GM11168 (cell line): ENCODE results near the gene VAT1L.
"Not testable (repeated sequence)": the region's sequence is repeated elsewhere in the genome, so short reads cannot be mapped to it uniquely, and the experiment has no call there.

ENCODE experiments used
- in situ Hi-C: fragments of 300-500 bp; cut with MboI; formaldehyde crosslinking; loops from one replicate; pipeline ENCODE4 v1.12.0; 2022; ENCODE audit warnings: low sequenced_read_pairs; ENCODE audit not compliant: unreplicated experiment

VAT1L gene

DNA sequence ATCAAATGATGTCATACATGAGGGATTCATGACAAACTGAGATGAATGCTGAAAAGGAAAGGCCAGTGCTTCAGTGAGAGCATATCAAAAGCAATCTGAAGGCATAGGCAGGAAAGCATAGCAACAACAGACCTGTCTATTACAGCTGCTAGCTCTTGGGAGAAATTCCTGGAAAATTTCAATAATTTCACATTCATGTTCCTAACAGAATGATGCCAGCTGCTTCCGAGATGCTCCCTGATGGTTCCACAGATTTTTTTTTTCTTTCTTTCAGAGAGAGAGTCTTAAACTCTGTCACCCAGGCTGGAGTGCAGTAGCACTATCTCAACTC lies 183.7 kb downstream of the VAT1L start:
- in situ Hi-C loops, result loop anchor here (10.0 kb wide), 1 partner anchor 297 kb away; no protein-coding TSS in a partner anchor

GRCh38 chr16:77974883-77975282 lies 186.5 kb downstream of the VAT1L start:
- in situ Hi-C loops, result loop anchor here (10.0 kb wide), 1 partner anchor 300 kb away; no protein-coding TSS in a partner anchor

DNA sequence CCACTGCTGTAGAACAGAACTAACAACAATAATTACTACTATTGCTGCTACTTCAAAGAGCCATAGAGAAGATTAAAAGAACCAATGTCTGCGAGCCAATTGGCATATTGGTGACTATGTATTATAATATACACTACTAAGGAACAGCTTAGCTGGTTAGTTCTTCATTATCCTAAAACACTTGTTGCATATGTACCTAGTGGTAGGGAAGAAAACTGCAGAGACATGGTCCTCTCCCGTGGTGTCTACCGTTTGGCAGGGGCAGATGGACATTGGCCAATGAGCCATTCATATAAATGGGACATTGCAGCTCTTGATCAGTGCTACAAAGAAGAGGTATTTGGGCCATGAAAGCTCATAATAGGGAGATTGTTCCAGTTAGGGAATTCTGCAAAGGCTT lies 187.6 kb downstream of the VAT1L start:
- in situ Hi-C loops, result loop anchor here (10.0 kb wide), 1 partner anchor 301 kb away; no protein-coding TSS in a partner anchor

- in situ Hi-C loops, result loop anchor here (10.0 kb wide), 1 partner anchor 303 kb away; no protein-coding TSS in a partner anchor
These were observed 189.0 kb downstream of the VAT1L start for GRCh38 chr16:77977339-77977738.

DNA sequence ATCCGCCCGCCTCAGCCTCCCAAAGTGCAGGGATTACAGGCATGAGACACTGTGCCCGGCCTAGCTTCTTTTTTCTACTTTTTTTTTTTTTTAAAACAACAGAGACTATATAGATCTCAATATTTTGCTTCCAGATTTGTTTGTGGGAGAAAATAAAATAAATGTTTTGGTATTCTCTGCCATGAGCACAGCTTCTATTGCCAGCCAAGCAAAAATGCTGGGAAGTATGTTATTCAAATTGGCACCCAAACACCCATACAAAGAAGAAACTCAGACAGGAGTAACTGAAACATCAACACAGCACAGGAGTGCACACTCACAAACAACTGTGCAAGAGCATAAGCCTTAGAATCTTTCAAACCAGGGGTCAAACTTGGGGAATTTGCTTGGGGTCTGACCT lies 196.7 kb downstream of the VAT1L start:
- in situ Hi-C loops, result no loop called here

DNA sequence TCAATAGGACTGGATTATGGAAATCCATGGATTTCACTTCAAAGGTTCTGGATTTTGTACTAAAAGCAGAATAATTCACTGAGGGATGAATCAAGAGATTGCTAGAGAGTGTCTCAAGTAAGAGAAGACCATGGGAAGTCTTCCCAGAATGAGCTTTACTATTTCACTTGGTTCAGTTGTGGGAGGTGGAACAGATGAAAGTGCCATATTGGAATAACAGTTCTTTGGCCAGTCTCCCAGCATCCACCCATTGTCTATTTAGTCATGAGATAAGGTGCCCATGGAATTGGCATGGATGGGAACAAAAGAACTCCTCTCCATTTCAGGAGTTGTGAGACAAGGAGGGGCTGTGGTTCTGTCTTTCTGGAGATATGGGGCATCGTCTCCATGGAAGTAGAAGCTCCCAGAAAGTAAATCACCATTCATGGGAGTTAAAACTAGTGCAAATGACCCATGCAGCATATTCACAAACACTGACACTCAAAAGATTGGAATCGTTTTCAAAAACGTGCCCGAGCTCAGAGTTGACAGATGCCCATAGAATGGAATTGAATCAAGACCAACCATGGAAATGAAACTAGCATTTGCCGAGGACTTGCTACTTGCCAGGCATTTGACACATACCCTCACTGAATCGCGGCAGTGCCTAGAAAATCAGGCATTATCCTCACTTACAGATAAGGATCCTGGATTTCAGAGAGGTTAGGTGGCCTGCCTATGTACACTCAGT lies 197.8 kb downstream of the VAT1L start:
- in situ Hi-C loops, result no loop called here

DNA sequence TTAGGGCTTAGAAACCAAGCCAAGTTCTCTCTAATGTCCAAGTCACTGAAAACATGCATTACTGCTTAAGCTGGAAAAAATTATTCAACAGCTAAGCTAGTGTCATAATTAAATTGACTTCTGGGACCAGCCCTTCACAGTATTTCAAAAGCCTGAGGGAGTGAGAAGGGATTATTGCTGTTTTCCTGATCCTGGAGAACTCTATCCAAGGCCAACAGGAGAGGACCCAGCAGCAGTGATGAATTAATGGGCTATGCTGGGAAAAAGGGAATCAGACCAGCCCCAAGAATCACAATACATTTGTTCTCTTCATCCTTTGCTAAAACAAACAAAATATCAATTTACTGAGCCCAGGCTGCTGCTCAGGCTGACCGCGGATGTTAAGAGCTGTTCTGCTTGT lies 199.4 kb downstream of the VAT1L start:
- in situ Hi-C loops, result no loop called here

DNA sequence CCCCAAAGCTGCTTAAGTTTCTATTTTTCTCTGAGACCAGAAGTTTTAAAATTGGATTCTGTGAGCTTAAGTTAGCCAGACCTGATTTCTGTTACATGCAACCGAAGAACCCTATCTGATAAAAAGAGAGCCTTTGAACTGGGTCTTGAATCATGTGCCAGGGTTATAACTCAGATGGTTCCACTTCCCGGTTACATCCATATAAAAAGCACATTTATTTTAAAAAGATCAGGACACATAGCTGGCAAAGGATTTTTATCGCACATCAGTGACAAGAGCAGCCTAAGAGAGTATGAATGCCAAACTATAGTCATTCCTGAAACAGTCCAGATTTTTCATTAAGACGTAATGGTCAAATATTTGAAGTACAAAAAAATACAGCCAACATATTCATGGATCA lies 201.5 kb downstream of the VAT1L start:
- in situ Hi-C loops, result no loop called here

DNA sequence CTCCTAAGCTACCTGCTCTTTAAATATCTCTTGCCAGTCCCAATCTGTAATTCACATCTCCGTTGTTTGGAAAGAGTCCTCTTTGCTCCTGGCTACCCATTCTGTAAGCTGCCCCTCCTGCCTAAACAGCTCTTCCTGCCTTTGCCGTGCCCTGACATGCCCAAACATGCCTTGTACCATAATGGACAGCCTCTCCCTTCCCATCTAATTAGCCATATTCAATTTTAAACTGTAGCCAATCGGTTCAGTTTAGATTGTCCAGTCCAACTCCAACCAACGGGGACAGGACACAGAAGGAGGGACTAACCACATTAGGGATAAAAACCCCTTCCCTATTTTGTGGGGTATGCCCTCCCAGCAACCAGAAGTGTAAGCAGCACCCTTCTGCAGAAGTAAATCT lies 203.3 kb downstream of the VAT1L start:
- in situ Hi-C loops, result no loop called here

GRCh38 chr16:77992381-77992780 lies 204.0 kb downstream of the VAT1L start:
- in situ Hi-C loops, result not testable (repeated sequence)

DNA sequence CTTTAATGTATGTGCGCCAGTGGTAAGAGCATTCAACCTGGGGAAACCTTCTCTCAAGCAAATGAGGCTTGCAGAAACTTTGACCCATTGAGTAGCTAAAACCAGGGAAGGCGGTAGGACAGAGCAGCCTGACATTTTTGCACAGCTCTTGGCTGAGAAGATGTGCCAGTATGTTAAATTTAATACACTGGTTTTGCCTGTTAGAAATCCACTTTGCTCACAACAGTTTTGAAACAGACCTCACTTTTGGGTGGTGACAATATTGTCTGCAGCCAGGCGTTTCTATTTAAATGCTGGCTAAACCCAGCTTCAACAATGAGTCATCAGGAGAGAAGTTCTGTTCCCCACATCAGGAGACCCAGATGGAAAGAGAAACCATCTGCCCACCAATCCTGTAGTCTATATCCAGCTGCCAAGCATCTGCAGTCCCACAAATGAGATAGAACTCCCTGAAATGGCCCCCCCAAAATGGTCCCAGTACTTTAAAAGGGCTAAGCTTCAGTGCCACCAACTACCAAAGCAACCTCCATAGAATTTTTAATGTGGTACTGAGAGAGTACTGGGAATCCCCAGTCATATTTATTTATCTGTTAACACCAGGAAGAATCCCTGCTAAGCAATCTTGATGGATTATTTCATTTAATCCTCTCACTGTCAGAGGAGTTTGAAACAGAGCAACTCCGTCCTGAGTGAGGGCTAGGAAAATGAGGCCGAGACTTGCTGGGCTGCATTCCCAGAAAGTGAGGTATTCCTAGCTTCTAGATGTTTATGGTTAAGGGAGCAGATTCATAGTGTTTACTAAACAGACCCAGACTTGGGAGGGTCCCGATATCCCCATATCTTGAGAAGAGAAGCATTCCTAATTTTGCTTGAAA lies 205.0 kb downstream of the VAT1L start:
- in situ Hi-C loops, result no loop called here

DNA sequence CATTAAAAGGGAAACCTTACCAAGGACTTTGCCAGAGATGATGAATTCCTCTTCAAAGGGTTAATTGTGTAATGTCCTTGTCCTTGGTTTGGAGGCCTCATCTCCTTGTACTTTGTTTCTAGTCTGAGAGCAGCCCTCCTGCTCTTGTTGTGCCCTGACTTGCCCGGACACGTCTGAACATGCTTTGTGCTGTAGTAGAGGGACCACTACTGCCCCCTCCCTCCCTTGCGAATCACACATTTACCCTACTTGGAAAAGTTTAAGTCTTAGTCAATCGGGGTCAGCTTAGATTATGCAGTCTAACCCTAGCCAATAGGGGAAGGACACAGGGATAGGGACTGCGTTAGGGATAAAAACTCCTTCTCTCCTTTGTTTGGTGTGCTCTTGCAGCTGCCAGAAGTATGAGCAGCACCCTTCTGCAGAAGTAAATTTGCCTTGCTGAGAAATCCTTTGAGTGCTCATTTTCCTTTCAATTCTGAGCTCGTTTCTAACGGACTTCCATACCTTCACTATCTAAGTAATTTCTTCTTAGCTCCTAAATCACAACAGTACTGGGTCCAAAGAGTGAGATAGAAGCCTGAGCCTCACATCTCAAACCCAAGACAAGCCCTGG lies 207.6 kb downstream of the VAT1L start:
- in situ Hi-C loops, result no loop called here

GRCh38 chr16:77998350-77999023 lies 210.1 kb downstream of the VAT1L start:
- in situ Hi-C loops, result no loop called here

- in situ Hi-C loops, result no loop called here
These were observed 213.2 kb downstream of the VAT1L start for GRCh38 chr16:78001451-78002025.

DNA sequence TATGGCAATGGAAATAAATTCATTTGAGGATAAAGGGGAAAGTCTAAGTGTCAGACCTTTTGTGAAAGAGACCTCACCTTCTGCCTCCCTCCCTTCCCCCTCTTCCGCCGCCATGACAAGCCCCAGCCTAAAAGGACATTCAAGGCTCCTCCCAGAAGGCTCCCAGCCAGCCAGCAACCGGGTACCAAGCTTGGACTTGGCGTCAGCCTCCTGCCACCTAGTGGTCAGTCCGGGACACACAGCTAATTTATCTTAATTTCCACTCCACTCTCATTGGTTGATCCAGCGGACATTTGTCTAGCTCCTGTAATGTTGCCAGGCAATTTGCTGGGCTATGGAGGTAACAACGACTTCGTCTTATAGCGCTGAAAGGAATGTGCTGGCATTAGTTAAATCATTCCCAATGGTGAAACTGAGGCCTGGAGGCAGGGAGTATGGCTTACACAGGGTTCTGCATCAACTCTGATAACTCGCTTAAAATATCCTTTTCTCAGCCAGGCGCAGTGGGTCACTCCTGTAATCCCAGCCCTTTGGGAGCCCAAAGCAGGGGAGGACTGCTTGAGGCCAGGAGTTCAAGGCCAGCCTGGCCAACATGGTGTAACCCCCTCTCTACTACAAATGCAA lies 214.7 kb downstream of the VAT1L start:
- in situ Hi-C loops, result no loop called here

- in situ Hi-C loops, result no loop called here
These were observed 216.2 kb downstream of the VAT1L start for GRCh38 chr16:78004517-78004916.

DNA sequence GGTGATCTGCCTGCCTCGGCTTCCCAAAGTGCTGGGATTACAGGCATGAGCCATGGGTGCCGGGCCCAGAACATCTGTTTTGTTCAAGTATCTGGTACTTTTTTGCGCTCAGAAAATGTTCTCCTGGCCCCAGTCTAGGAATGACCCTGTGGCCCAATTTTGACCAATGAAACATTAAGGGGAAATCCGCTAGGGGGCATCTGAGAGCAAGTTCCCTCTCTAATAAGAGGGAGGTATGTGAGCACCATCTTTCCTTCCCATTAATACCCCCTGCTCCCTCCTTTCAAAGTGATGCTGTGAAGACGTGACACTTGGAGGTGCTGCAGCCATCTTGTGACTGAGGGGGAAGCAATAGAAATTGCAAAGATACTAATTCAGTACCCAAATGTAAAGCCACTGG lies 217.5 kb downstream of the VAT1L start:
- in situ Hi-C loops, result no loop called here

DNA sequence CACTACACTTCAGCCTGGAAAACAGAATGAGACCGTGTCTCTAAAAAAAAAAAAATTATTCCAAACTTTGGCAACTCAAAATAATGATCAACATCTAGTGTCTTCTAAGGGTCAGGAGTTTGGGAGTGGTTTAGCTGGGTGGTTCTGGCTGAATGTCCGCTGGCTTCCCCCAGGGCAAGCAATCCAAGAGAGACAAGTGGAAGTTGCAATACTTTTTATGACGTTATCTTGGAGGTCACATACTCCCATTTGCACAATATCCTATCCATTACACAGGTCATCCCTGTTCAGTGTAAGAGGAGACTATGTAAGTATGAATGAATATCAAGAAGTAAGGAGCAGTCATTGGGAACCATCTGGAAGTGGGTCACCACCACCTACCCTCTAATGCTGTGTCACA lies 218.8 kb downstream of the VAT1L start:
- in situ Hi-C loops, result no loop called here

DNA sequence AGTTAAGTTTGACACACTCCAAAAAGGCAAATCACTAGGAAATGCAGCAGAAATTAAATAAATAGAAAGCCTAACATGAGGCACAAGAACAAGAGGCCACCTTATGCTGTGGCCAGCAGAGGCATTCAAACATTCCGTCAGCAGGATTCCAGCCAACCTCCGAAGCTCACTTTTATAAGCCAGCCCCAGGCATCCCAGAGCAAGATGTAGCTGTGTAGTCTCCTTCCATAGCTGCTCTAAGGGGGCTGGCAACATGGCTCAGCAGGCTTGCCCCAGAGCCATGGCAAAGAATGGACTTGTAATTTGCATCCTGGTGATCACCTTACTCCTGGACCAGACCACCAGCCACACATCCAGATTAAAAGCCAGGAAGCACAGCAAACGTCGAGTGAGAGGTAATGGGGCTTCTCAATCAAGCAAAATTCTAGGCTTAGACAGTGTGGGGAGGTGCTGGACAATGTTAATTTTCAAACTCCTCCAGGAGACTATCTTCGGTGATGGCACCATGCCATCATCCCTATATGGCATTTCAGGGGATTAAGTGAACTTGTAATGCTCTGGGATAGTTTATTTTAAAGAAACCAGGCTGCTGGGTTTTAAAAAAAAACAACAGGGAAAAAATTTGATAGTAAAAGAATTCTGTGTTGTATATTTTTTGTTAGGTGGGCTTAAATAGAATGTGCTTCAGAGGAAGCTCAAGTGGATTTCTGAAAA lies 234.1 kb downstream of the VAT1L start, which contains the start of gene CLEC3A:
Gene CLEC3A (plus strand): TSS at position 202 of the 714 bp plus-strand sequence. CDS start 79 bp downstream, at position 281.
- in situ Hi-C loops, result no loop called here
